HG02943 (cell line): Measurements from ENCODE around the gene SHC4.
"Not testable (repeated sequence)": the region's sequence is repeated elsewhere in the genome, so short reads cannot be mapped to it uniquely, and the experiment has no call there.

ENCODE experiments used
- ATAC-seq: cut with Tn5 transposase; IDR thresholded peaks from one replicate; pipeline ENCODE4 v1.9.1; 2021; ENCODE audit warnings: mild to moderate bottlenecking, low read depth, moderate library complexity; ENCODE audit not compliant: unreplicated experiment

The SHC4 gene

DNA sequence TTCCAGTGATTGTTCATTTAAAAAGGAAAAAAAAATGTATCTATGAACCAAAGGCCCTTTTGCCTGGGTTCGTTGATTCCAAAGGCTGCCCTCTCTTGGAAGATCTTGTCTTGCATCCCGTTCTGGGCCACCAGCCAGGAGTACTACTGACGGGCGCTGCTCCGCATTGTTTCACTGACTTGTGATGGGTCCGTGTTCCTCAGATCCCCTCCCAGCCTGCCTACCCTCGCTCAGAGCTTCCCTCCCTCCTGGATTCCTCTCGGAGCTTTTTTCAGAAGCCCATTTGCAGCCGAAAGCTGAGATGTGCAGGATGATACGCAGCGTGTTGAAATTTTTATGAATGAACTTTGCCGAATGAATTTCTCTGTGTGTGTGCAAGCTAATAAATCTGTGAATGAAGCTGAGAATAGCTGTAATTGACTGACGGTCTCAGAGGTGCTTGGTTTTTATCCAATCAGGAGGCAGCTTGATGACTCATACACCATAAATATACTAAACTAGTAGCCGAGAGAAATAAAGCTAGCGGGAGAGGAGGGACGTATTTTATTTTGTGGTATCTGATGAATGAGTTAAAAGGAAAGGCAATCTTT lies at the start of gene SHC4:
TSS of gene SHC4 (minus strand) at position 396 of the 590 bp plus-strand sequence. CDS start 904 bp downstream, outside the sequence.
- peak; percentile 51 for ATAC-seq

DNA sequence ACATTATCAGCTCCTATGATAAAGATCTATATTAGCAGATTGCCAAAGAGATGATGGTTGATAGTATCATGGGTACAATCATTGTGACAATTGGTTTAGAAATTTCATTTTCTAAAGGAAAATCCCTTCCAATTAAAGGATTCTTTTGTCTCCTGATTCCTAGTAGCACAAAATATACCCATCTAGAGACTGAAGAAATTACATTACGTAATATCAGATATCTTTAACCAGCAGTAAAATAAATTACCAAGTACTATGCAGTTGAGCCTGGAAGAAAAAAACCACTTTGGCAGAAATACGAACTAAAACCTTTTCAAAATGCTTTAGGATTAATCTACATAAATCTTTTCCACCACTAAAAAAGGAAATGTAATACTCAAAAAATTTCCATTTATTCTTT lies 35.6 kb upstream of the SHC4 start:
- no peak for ATAC-seq

GRCh38 chr15:48996276-48996675 lies 32.6 kb upstream of the SHC4 start:
- no peak for ATAC-seq

GRCh38 chr15:48993380-48993779 lies 29.7 kb upstream of the SHC4 start:
- no peak for ATAC-seq

- no peak for ATAC-seq
These were observed 28.8 kb upstream of the SHC4 start for GRCh38 chr15:48992545-48992944.

- no peak for ATAC-seq
These were observed 28.4 kb upstream of the SHC4 start for GRCh38 chr15:48992096-48992495.

DNA sequence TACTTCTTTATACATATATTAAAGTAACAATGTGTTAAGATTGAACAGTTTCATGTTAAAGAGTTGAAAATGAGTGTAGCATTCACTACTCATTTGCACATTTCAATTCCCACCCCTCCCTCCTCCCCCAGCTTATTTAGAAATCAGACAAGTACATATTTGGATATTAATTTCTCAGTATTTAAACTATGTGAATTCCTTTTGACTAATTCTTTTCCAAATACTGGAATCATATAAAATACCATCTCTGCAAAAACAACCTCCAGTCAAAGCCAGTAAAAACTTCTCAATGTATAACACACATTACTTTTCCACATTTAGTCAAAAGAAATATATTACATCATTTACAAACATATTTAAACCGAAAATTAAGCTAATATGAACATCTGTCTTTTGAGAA lies 25.5 kb upstream of the SHC4 start:
- ATAC-seq, result no peak

- no peak for ATAC-seq
These were observed 23.4 kb upstream of the SHC4 start for GRCh38 chr15:48987142-48987541.

DNA sequence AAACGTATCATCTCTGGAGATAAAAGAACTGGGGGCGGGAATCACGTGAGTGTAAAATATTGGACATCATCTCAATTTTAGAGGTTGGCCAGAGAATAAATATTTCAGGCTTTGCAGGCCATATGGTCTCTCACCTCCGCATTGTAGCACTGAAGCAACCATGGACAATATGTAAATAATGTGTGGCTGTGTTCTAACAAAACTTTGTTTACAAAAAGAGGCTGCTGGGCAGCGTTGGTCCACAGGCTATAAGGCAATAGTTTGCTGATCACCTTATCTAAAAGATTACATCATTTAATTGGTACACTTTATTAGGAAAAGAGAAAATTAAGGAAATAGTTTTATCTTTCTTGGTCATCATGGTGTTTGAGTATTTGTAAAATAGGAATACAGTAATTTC lies 22.5 kb upstream of the SHC4 start:
- ATAC-seq, result no peak

DNA sequence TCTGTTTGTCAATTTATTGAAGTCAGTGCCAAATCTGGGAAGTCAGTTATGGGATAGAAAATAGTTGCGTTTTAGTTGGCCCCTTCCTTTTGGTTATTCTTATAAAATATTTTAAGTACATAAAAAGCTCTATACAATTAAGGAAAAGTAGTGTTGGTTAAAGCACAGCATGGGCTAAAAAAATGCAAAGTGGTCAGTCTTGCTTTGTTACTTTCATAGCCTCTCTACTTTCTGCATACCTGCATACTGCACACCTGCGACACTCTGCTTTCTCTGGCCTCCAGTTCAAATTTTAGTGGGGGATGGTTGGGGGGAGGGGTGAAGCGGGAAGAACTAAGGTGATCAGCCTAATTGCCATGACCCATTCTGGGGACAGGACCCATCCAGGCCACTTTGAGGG lies 21.8 kb upstream of the SHC4 start:
- ATAC-seq, result no peak

DNA sequence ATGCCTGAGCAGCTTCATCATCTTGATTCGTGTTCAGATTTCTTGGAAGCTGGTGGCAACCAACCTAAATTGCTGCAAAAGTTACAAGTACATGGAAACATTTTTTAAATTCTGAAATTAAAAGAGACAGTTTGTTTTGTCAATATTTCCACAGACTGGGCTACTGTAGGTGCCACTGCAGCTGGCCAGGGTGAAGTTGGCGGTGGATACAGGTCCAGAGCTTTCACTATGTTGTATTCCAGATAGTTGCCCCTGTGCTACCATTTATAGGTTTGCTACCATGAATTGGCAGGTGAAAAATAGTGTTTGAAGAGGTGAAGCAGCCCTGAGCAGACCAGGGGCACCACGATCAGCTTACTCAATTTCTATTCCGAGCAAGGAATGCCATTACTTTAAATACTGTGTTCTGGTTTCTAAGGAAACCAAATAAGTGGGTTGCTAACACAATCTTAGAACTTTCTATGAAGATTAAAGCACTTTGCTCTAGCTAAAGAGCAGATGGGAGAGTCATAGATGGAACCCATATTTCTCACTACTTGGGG lies 21.2 kb upstream of the SHC4 start:
- ATAC-seq, result no peak

DNA sequence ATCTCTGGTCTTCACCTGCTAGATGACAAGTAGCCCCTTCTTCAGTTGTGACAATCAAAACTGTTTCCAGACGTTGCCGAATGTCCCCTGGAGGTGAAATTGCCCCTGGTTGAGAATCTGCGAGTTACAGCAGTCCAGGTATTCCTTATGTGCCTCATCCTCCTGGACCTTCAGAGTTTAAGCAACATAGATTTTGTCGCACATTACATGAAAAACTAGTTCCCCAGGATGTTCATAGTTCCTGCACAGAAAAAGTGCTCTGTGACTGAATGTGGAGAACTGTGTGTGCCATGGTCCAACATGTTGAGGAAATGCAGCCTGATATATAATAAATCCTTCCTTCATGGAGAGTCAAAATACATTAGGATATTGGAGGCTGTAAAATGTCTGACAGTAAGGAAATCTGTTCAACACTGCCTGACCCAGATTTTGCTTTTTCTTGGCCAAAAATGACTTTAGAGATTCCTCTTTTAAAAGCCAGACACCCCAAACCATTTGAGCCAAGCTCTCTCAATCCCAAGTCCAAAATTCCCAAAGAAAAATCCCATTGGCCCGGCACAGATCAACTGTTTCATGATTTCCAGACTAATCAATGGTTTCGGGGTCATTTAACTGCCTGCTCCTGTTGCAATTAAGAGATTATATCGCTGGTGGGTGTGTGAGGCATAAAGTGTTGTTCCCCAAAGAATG lies 20.4 kb upstream of the SHC4 start:
- no peak for ATAC-seq

GRCh38 chr15:48983300-48983699 lies 19.6 kb upstream of the SHC4 start:
- no peak for ATAC-seq

DNA sequence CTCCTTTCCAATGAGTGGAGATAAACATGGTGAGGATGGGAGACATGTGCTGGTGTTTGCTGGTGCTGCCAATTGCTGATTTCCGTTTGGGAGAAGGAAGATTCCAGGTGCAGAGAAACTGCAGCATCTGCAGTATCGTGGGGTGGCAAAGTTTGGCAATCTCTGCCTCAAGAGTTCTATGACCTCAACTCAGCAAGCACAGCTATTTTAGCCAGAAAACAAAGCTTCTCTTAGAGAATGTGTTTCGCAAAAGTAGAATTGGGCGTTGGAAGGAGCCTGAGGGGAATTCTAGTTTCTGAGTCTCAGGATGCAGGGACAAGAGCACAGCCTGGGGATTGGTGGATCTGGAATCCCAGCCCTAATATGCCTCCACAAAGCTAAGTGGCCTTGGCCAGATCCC lies 18.2 kb upstream of the SHC4 start:
- ATAC-seq, result no peak

DNA sequence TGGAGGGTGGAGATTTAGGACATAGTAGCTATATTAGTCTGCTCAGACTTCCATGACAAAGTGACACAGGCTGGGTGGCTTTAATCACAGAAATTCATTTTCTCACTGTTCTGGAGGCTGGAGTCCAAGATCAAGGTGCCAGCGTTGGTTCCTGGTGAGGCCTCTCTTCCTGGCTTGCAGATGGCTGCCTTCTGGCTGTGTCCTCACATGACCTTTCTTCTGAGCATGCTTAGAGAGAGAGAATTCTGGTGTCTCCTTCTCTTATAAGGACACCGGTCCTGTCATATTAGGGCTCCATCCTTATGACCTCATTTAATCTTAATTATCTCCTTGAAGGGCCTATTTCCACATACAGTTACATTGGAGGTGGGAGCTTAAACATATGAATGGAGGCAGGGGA lies 14.9 kb upstream of the SHC4 start:
- no peak for ATAC-seq

DNA sequence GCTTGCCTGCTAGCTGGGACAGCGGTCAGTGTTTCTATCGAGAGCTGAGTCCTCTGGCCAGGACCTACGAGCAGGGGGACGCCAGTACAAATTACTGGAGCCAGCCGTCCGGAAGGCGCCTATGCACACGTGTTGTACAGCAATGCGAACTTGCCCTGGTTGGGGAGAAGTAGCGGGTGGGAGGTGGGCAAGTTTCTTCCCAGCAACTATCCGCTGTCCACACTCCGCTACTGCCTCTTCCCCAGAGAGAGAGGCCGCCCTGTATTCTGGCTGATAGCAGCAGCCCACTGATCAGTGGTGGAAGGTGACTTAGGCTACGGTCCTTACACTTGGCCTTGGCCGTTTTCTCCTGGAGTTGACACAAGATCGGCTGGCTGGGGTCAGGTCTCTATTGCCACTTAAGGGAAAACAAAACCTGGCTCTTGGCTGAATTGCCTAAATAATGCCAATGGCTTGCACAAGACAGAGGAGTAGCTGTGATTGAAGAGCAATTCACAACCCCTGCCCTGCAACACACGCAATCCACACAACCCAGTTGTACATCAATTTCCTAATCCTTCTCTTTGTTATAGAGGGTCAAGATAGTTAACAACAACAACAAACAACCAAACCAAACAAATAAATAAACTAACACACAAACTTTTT lies 12.8 kb upstream of the SHC4 start:
- ATAC-seq, result no peak

DNA sequence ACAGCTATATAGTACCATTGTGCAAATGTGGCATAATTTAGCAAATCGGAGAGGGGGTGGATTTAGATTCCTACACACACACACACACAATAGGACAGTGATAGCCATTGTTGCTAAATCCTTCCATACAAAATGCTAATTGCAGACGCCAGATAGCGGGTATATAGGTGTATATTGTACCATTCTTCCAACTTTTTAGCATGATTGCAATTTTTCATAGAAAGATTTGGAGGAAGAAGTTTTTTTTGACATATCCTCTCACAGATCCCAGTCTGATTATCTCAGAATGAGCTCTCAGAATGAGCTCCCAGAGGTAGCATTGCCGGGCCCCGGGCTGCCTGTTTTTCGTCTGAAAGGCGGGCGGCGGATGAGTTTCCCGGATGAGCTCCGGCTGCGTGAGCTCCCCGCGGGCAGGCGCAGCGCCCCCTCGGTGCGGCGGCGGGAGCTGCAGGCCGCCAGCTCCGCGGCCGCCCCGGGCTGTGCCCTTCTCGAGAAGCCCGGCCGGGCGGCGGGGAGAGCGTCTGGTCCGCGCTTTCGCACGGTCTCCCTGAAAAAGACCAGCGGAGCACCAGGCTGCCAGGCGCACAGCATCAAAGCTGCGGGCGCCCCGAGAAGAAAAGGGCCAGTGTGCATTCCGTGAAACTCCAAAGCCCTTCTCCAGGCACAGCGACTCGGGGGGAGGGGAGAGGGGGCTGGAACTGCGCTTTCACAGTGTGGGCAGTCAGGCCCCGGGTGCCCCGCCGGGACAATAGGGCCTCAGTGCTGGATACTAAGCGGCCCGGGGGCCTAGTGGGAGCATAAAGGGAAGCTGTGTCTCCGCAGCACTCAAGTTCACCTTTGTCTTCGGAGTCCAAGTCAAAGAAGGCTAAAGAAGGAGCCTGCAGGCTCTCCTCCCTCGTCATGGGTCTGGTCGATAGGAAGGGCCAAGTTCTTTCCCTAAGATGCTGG lies 12.0 kb upstream of the SHC4 start:
- ATAC-seq, result peak; percentile 83

DNA sequence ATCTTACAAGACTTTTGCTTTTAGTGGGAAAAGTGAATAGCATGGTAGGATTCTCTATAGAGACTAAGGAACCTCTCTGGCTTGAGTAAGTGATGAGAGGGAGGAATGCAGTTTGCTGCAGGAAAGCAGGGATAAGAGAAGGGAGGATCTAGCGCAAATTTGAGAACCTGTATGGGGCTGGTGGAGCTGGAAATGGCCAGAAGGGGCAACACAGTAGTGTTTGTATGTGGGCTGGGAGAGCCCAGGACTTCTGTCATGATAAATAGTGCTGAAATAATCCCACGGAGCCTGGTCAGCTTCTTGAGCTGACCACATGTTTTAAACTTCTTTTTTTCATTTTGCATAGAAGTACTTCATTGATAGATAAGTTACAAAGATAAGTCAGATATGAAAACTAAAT lies 11.2 kb upstream of the SHC4 start:
- ATAC-seq, result no peak

- ATAC-seq, result no peak
These were observed 9.2 kb upstream of the SHC4 start for GRCh38 chr15:48972750-48973503.

- not testable (repeated sequence) for ATAC-seq
These were observed 7.2 kb upstream of the SHC4 start for GRCh38 chr15:48970926-48971325.
